Choroid plexus epithelial cell (primary cell): ENCODE data around the gene DST.

Experiments
- DNase-seq: peaks from one replicate; pipeline ENCODE4 v3.0.0-alpha.2; 2010; ENCODE audit warnings: low read depth
- H3K4me3 ChIP-seq: 2 replicates; pipeline ENCODE4 v1.5.1; 2011; ENCODE audit warnings: low read depth, mild to moderate bottlenecking, control low read depth, low read length, moderate library complexity
- CTCF ChIP-seq: conservative IDR thresholded peaks from 2 replicates; pipeline ENCODE4 v1.5.1; 2011; ENCODE audit warnings: low read depth, mild to moderate bottlenecking, control low read depth, inconsistent platforms, low read length, moderate library complexity

DST gene

GRCh38 chr6:56687551-56687950, 44.9 kb upstream of the DST start:
- TF ChIP-seq CTCF, result no peak
- no peak for DNase-seq
- no peak overlapping the region for H3K4me3 ChIP-seq

GRCh38 chr6:56686429-56686828, 43.7 kb upstream of the DST start:
- DNase-seq, result no peak
- TF ChIP-seq CTCF, result no peak
- no peak overlapping the region for H3K4me3 ChIP-seq

GRCh38 chr6:56685994-56686393, 43.3 kb upstream of the DST start:
- no peak overlapping the region for H3K4me3 ChIP-seq
- no peak for DNase-seq
- TF ChIP-seq CTCF, result no peak

GRCh38 chr6:56685102-56685733, 42.5 kb upstream of the DST start:
- DNase-seq, result no peak
- TF ChIP-seq CTCF, result no peak

GRCh38 chr6:56684342-56685101, 41.8 kb upstream of the DST start:
- no peak for DNase-seq
- H3K4me3 ChIP-seq, result no peak overlapping the region
- TF ChIP-seq CTCF, result no peak

More at GRCh38 chr6:56685102-56685733, 42.5 kb upstream of the DST start:
- no peak overlapping the region for H3K4me3 ChIP-seq

GRCh38 chr6:56683882-56684281, 41.2 kb upstream of the DST start:
- H3K4me3 ChIP-seq, result no peak overlapping the region
- DNase-seq, result peak; percentile 88
- TF ChIP-seq CTCF, result no peak

GRCh38 chr6:56682635-56683034, 39.9 kb upstream of the DST start:
- DNase-seq, result no peak
- H3K4me3 ChIP-seq, result no peak overlapping the region
- no peak for TF ChIP-seq CTCF
